Esophagus squamous epithelium (tissue), 5 donors: Measurements from ENCODE around the gene TRAF2. TPM values are rescaled to one million over a fixed set of nuclear protein-coding genes. Genes with fewer than 3 reads are reported as not detected.

Experiments
- DNase-seq: peaks from one replicate; lab custom pipeline; 2025; lab: John Stamatoyannopoulos, UW
- H3K27ac ChIP-seq, 4 donors: fragments of 200-600 bp; sonication (generic); one replicate each; pipeline ENCODE4 v1.5.1; 2016 to 2019; ENCODE audit warnings: mild to moderate bottlenecking in 1 of 4
- H3K27me3 ChIP-seq, 4 donors: fragments of 200-600 bp; sonication (generic); 1 replicate in 3 of 4; 2 replicates in 1 of 4; pipeline versions ENCODE4 v1.5.1 to v1.6.0; 2017 to 2021; ENCODE audit warnings: antibody characterized with exemption in 1 of 4
- H3K36me3 ChIP-seq, 3 donors: fragments of 200-600 bp; sonication (generic); one replicate each; pipeline ENCODE4 v1.5.1; 2016 to 2019
- H3K4me1 ChIP-seq, 3 donors: fragments of 200-600 bp; sonication (generic); one replicate each; pipeline ENCODE4 v1.5.1; 2017 to 2019
- H3K4me3 ChIP-seq, 4 donors: fragments of 200-600 bp; sonication (generic); 1 replicate in 3 of 4; 2 replicates in 1 of 4; pipeline ENCODE4 v1.5.1; 2016 to 2019; ENCODE audit warnings: mild to moderate bottlenecking in 2 of 4, moderate library complexity in 1 of 4
- H3K9me3 ChIP-seq, 3 donors: fragments of 200-600 bp; sonication (generic); one replicate each; pipeline ENCODE4 v1.5.1; 2016 to 2019
- POLR2A ChIP-seq, 4 donors: fragments of 450-650 bp; IDR thresholded peaks; one replicate each; pipeline ENCODE4 v1.6.1; 2017; ENCODE audit warnings: antibody characterized with exemption in 4 of 4, mild to moderate bottlenecking in 4 of 4, moderate library complexity in 3 of 4
- WGBS, 2 donors: methylation state at CpG; one replicate each; pipeline ENCODE4 v1.1.5; 2018; 5-methylcytosine and 5-hydroxymethylcytosine counted together
- intact Hi-C: fragments of 100-400 bp; cut with DNase I; formaldehyde crosslinking; loops from one replicate; pipeline ENCODE4 v1.15.0; 2022
- total RNA-seq, 4 donors: library from RNA; depleted of rRNA; stranded (reverse); fragments of >200 nt; gene quantifications; one replicate each; pipeline ENCODE4 v1.1.0, GENCODE V29; 2016
- TF ChIP-seq, protein P1 (sequence below), 6 experiments: fragments of 450-650 bp in 4 of 6; fragments of 200-600 bp in 2 of 6; sonication (generic) in 2 of 6; IDR thresholded peaks; one replicate each; pipeline ENCODE4 v1.5.1; 2016 to 2019; ENCODE audit warnings: antibody characterized with exemption in 6 of 6, mild to moderate bottlenecking in 4 of 6, moderate library complexity in 4 of 6
- donor health status: DM: yes; HTN: yes; CAD: no.

TRAF2 gene
- total RNA-seq, 4 donors from 2014 or later: 8.0 to 20.9 (median 13.2) TPM

DNA sequence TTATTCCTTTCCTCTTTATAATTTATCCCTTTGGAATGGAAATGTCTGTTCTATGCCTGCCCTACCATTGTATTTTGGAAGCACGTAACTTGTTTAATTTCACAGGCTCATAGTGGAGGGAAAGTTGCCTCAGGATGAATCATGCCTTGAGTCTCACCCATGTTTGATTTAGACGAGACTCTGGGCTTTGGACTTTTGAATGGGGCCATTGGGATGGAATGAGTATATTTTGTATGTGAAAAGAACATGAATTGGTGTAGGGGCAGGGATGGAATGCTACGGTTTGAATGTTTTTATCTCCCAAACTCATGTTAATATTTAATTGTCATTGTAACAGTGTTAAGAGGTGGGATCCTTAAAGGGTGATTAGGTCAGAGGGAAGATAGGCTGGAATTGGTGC, 48.0 kb downstream of the TRAF2 start:
- intact Hi-C loops: no loop called here
- Histone ChIP-seq H3K27ac (no peak overlapping the region), H3K4me1 (peaks cover 0 to 10% (median 2%) of the 10 kb centered on the region in 3 donors), H3K4me3 (no peak overlapping the region), H3K36me3 (peaks cover 0 to 21% (median 0%) of the 10 kb centered on the region in 3 donors), H3K9me3 (no peaks in the 10 kb centered on the region), H3K27me3 (no peaks in the 10 kb centered on the region)
- TF ChIP-seq POLR2A (IDR thresholded peaks at IDR 0.05): no peak
- TF ChIP-seq, protein P1, sequence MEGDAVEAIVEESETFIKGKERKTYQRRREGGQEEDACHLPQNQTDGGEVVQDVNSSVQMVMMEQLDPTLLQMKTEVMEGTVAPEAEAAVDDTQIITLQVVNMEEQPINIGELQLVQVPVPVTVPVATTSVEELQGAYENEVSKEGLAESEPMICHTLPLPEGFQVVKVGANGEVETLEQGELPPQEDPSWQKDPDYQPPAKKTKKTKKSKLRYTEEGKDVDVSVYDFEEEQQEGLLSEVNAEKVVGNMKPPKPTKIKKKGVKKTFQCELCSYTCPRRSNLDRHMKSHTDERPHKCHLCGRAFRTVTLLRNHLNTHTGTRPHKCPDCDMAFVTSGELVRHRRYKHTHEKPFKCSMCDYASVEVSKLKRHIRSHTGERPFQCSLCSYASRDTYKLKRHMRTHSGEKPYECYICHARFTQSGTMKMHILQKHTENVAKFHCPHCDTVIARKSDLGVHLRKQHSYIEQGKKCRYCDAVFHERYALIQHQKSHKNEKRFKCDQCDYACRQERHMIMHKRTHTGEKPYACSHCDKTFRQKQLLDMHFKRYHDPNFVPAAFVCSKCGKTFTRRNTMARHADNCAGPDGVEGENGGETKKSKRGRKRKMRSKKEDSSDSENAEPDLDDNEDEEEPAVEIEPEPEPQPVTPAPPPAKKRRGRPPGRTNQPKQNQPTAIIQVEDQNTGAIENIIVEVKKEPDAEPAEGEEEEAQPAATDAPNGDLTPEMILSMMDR (IDR thresholded peaks at IDR 0.05): no peak
- no peak for DNase-seq
- WGBS, 2 donors: 66 to 68% methylated on average over 3 of the region's 3 CpGs

DNA sequence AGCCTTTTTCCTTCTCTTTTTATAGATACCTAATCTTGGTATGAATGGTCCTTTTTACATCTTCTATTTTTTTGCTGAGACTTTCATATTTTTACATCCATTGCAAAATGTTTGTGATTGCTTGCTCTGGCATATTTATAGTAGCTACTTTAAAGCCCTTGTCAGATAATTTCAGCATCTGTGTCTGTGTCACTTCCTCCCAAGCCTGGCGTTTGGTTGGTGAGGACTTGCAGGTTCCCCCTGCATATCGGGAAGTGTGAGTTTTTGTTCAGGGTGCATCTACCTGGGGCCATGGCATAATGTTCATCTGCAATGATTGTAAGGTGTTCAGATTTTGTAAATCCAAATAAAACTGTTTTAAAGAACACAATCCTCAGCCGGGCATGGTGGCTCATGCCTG, 49.3 kb downstream of the TRAF2 start:
- 70 to 87% methylated on average over 2 to 3 of the region's 3 CpGs for WGBS, 2 donors
- Histone ChIP-seq H3K36me3 (peaks cover 5 to 35% (median 10%) of the 10 kb centered on the region in 3 donors), H3K4me1 (peaks cover 0 to 10% (median 2%) of the 10 kb centered on the region in 3 donors), H3K9me3 (no peaks in the 10 kb centered on the region), H3K4me3 (no peak overlapping the region), H3K27me3 (no peaks in the 10 kb centered on the region), H3K27ac (no peak overlapping the region)
- intact Hi-C loops: no loop called here
- TF ChIP-seq POLR2A (IDR thresholded peaks at IDR 0.05): no peak
- TF ChIP-seq, protein P1 (IDR thresholded peaks at IDR 0.05): no peak
- DNase-seq: no peak

DNA sequence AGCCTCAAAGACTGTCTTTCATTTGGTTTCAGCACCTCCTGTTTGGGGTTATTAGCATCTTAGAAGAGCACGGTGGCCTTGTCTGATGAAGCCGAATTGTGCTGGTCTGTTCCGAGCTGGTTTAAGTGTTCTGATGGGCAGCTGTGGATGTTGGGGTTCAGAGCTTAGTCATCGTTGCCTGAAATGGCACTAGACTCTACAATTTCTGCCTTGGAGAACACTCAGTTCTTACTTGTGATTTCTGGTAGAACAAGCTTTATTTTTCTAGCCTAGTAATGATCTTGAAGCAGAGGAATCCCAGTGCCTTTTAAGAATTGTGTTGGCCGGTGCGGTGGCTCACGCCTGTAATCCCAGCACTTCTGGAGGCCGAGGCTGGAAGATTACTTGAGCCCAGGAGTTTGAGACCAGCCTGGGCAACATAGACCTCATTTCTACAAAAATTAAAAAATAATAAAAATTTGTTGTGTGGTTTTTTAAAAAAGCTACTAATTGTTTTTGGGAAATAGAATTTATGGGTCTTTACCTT, 50.4 kb downstream of the TRAF2 start:
- TF ChIP-seq, protein P1 (IDR thresholded peaks at IDR 0.05): no peak
- no peak for DNase-seq
- Histone ChIP-seq H3K36me3 (peaks cover 16 to 45% (median 21%) of the 10 kb centered on the region in 3 donors), H3K9me3 (no peaks in the 10 kb centered on the region), H3K27ac (no peak overlapping the region), H3K4me3 (no peak overlapping the region), H3K27me3 (no peaks in the 10 kb centered on the region), H3K4me1 (peaks cover 0 to 9% (median 2%) of the 10 kb centered on the region in 3 donors)
- 86 to 91% methylated on average over 8 of the region's 8 CpGs for WGBS, 2 donors
- intact Hi-C loops: no loop called here

DNA sequence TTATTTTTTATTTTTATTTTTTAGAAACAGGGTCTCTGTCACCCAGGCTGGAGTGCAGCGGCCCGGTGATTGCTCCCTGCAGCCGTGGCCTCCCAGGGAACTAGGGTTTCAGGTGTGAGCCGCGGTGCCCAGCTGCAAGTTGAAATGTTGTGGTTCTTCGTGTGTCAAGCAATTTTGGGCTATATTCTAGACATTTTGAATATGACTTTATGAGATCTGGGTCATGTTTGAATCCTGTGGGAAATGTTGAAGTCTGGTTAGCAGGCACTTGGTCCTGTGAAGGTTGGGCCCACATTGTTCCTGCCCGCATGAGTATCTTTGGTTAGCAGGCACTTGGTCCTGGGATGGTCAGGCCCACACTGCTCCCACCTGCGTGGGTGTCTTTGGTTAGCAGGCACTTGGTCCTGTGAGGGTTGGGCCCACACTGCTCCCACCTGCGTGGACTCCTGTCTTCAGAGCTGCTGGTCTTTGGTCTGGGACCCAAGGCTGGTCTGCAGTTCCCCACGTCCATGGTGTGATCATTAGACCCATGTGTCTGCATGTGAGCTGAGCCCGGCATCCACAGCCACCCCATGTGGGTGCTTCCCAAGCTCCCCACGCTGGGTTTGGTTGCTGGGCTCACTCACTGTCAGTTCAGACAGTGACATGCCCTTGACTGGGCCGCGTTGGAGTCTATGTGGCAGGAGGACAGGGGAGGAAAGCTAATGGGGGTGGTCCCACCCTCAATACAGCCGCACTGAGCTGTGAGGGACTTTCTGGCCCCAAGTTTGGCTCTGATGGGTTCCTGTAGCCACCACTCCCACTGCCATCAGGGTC, 51.1 kb downstream of the TRAF2 start:
- Histone ChIP-seq H3K36me3 (peaks cover 22 to 52% (median 28%) of the 10 kb centered on the region in 3 donors), H3K27me3 (no peaks in the 10 kb centered on the region), H3K4me3 (no peak overlapping the region), H3K9me3 (no peaks in the 10 kb centered on the region), H3K27ac (no peak overlapping the region), H3K4me1 (peaks cover 0 to 9% (median 3%) of the 10 kb centered on the region in 3 donors)
- intact Hi-C loops: no loop called here
- no peak for DNase-seq
- 85 to 87% methylated on average over 10 to 11 of the region's 15 CpGs for WGBS, 2 donors
- no peak for TF ChIP-seq POLR2A (IDR thresholded peaks at IDR 0.05)
- TF ChIP-seq, protein P1 (IDR thresholded peaks at IDR 0.05): no peak

DNA sequence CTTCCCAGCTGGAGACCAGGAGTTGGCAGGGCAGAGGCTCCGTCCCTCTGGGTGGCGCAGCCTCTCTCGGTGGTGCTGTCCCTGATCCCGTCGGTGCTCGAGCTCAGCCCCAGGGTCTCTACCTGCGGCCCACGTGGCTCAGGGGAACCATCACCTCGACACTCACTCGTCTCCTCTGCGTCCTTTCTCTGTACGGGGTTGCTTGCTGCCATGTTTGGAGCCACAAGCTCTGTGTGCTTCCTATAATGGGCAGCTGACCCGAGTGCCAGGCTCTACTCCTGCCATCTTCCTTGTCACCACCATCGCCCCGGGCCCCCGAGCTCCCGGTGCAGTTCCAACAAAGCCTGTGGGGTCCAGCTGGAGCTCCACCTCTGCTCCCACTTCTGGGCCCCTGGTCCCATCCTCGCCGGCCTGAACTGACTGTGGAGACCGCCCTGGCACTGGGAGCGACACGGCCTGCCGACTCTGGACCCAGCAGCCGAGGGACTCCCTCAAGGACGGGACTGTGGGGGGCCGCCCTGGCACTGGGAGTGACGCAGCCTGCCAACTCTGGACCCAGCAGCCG, 53.2 kb downstream of the TRAF2 start:
- WGBS, 2 donors: 80 to 83% methylated on average over 13 to 15 of the region's 28 CpGs
- no peak for DNase-seq
- peaks cover 24 to 60% (median 31%) of the 10 kb centered on the region in 3 donors for H3K36me3 ChIP-seq
- intact Hi-C loops: no loop called here
- H3K27ac ChIP-seq: no peak overlapping the region
- no peaks in the 10 kb centered on the region for H3K9me3 ChIP-seq
- TF ChIP-seq POLR2A (IDR thresholded peaks at IDR 0.05): no peak
- TF ChIP-seq, protein P1 (IDR thresholded peaks at IDR 0.05): no peak
- no peaks in the 10 kb centered on the region for H3K27me3 ChIP-seq
- no peak overlapping the region for H3K4me3 ChIP-seq
- peaks cover 9 to 24% (median 15%) of the 10 kb centered on the region in 3 donors for H3K4me1 ChIP-seq
